Measurements from ENCODE around the gene GEMIN5.
"Not testable (repeated sequence)": the region's sequence is repeated elsewhere in the genome, so short reads cannot be mapped to it uniquely, and the experiment has no call there.

Gene GEMIN5, protein sequence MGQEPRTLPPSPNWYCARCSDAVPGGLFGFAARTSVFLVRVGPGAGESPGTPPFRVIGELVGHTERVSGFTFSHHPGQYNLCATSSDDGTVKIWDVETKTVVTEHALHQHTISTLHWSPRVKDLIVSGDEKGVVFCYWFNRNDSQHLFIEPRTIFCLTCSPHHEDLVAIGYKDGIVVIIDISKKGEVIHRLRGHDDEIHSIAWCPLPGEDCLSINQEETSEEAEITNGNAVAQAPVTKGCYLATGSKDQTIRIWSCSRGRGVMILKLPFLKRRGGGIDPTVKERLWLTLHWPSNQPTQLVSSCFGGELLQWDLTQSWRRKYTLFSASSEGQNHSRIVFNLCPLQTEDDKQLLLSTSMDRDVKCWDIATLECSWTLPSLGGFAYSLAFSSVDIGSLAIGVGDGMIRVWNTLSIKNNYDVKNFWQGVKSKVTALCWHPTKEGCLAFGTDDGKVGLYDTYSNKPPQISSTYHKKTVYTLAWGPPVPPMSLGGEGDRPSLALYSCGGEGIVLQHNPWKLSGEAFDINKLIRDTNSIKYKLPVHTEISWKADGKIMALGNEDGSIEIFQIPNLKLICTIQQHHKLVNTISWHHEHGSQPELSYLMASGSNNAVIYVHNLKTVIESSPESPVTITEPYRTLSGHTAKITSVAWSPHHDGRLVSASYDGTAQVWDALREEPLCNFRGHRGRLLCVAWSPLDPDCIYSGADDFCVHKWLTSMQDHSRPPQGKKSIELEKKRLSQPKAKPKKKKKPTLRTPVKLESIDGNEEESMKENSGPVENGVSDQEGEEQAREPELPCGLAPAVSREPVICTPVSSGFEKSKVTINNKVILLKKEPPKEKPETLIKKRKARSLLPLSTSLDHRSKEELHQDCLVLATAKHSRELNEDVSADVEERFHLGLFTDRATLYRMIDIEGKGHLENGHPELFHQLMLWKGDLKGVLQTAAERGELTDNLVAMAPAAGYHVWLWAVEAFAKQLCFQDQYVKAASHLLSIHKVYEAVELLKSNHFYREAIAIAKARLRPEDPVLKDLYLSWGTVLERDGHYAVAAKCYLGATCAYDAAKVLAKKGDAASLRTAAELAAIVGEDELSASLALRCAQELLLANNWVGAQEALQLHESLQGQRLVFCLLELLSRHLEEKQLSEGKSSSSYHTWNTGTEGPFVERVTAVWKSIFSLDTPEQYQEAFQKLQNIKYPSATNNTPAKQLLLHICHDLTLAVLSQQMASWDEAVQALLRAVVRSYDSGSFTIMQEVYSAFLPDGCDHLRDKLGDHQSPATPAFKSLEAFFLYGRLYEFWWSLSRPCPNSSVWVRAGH (N-terminal part only)

DNA sequence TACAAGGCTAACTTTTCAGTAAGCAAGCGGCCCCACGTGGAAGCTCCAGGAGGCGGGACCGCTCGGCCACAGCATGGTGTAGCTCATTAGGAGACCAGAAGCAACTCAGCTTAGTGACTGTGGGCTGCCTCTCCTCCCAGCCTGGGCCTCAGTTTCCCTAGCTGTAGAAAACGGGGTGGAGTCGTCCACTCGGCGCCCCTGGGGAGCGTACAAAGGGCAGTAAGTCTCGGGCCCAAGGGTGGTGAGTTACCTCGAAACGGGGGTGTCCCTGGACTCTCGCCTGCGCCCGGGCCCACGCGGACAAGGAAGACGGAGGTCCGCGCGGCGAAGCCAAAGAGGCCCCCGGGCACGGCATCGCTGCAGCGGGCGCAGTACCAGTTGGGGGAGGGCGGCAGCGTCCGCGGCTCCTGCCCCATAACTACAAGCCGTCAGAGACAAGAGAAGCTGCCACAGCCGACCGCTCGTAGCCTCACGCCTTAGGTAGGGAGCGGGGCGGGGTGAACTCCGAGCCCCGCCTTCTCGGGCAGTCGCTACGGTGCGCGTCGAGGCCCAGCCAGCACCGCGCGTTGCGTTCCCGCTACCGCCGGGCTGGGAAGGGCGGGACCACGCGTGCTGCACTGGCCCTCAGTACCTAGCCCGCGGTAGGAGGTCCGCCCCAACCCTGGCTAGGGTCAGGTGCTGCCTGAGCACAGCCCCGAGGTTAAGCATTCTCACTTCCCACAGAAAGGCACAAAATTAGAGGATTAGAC, at the start of gene GEMIN5:
GEMIN5 (minus strand) TSS at position 494 of the 749 bp plus-strand sequence; CDS start at position 416, 78 bp downstream.
- Histone ChIP-seq H3K9me3 (no peaks in the 10 kb centered on the region), H4K20me1 (peaks cover 21% of the 10 kb centered on the region), H3K36me3 (peaks cover 32% of the 10 kb centered on the region), H3K4me3 (peak within 1 kb of the TSS; percentile 92), H3K27me3 (no peaks in the 10 kb centered on the region), H3K27ac (peak within 1 kb of the TSS; percentile 82), H3K4me2 (peak within 1 kb of the TSS; percentile 95), H3K9ac (peak within 1 kb of the TSS; percentile 92), H3K4me1 (peaks cover 52% of the 10 kb centered on the region)
- TF ChIP-seq Cebpa-rat (IDR thresholded peaks at IDR 0.05), result no peak

DNA sequence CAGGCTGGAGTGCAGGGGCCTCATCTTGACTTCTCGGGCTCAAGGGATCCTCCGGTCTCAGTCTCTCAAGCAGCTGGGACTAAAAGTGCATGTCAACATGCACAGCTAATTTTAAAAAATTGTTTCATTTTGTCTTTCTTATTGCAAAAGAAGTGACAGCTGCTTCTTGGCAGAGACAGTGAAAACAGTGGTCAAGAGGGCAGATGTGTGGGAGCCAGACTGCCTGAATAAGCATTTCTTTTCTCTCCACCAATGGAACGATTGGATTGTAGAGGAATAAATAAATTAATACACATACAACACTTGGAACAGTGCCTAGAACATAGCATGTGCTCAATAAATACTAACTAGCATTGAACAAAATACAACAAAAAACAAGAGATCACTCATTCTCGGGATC, 48.1 kb upstream of the GEMIN5 start:
- no peak for TF ChIP-seq Cebpa-rat (IDR thresholded peaks at IDR 0.05)
- H3K9me3 ChIP-seq, result no peaks in the 10 kb centered on the region
- H3K4me2 ChIP-seq, result no peak overlapping the region
- no peak overlapping the region for H3K27ac ChIP-seq
- peaks cover 3% of the 10 kb centered on the region for H3K4me1 ChIP-seq
- H3K27me3 ChIP-seq, result no peaks in the 10 kb centered on the region
- no peaks in the 10 kb centered on the region for H3K36me3 ChIP-seq
- H3K9ac ChIP-seq, result no peak overlapping the region
- H3K4me3 ChIP-seq, result no peak overlapping the region
- no peaks in the 10 kb centered on the region for H4K20me1 ChIP-seq

DNA sequence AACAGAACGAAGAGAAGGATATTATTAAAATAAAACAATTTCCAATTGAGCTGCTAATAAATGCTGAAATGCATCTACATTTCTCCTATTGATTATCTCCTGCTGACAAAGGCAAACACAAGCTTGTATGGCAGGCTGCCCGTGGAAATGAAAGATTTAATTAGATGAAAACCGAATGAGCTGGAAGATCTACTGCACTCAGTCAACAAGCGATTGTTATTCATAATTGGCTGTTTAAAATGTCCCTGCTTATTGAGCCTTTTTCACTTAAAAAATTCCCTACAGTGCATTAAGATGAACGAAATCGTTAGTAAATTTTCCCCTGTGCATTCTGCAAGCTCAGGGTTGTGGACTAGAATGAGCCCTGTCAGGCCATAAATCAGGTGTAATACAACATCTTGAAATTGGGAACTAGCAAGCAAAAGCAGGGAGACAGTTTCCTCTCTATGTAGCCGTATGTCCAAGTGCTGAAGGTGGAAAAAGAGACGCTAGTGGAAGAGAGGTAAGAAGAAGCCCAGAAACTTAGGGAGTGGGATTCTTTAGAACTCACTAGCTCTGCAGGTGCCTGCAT, 47.0 kb upstream of the GEMIN5 start:
- Histone ChIP-seq H3K9ac (no peak overlapping the region), H4K20me1 (no peaks in the 10 kb centered on the region), H3K9me3 (no peaks in the 10 kb centered on the region), H3K27ac (no peak overlapping the region), H3K4me1 (no peaks in the 10 kb centered on the region), H3K4me2 (no peak overlapping the region), H3K36me3 (no peaks in the 10 kb centered on the region), H3K27me3 (no peaks in the 10 kb centered on the region), H3K4me3 (no peak overlapping the region)
- TF ChIP-seq Cebpa-rat (IDR thresholded peaks at IDR 0.05), result no peak

DNA sequence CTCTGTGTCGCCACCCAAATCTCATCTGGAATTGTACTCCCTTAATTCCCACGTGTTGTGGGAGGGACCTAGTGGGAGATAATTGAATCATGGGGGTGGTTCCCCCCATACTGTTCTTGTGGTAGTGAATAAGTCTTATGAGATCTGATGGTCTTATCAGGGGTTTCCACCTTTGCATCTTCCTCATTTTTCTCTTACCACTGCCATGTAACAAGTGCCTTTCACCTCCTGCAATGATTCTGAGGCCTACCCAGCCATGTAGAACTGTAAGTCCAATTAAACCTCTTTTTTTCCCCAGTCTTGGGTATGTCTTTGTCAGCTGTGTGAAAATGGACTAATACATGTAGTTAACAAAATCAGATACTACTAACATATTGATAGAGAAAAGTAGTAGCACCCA, 40.3 kb upstream of the GEMIN5 start:
- H3K4me1 ChIP-seq, H4K20me1 ChIP-seq, H3K27me3 ChIP-seq, H3K4me3 ChIP-seq, H3K36me3 ChIP-seq, H3K9ac ChIP-seq, H3K27ac ChIP-seq, H3K4me2 ChIP-seq: not testable (repeated sequence)
- peaks cover 11% of the 10 kb centered on the region for H3K9me3 ChIP-seq

DNA sequence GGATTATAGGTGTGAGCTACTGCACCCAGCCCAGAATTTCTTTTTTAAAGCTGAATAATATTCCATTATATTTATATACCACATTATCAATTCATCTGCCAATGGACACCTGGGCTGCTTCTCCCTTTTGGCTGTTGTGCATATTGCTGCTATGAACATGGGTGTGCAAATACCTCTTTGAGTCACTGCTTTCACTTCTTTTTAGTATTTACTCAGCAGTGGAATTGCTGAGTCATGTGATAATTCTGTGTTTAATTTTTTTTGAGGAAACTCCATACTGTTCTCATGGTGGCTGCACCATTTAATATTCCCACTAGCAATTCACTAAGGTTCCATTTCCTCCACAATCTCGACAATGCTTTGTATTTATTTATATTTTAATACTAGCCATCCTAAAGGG, 39.4 kb upstream of the GEMIN5 start:
- no peak for TF ChIP-seq Cebpa-rat (IDR thresholded peaks at IDR 0.05)
- Histone ChIP-seq H3K4me1 (no peaks in the 10 kb centered on the region), H3K9me3 (peaks cover 11% of the 10 kb centered on the region), H3K4me2 (no peak overlapping the region), H3K27ac (no peak overlapping the region), H3K27me3 (no peaks in the 10 kb centered on the region), H3K36me3 (peaks cover 7% of the 10 kb centered on the region; the same call in 1 of the 2 replicates), H3K4me3 (no peak overlapping the region), H3K9ac (no peak overlapping the region), H4K20me1 (no peaks in the 10 kb centered on the region)

DNA sequence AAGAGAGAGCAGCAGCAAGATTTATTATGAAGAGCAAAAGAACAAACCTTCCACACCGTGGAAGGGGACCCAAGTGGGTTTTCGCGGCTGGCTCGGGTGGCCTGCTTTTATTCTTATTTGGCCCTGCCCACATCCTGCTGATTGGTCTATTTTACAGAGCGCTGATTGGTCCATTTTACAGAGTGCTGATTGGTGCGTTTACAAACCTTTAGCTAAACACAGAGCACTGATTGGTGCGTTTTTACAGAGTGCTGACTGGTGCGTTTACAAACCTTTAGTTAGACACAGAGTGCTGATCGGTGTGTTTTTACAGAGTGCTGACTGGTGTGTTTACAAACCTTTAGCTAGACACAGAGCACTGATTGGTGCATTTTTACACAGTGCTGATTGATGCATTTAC, 38.1 kb upstream of the GEMIN5 start:
- H4K20me1 ChIP-seq, H3K27ac ChIP-seq, H3K36me3 ChIP-seq, H3K4me2 ChIP-seq, H3K9ac ChIP-seq, H3K27me3 ChIP-seq, H3K4me3 ChIP-seq, H3K4me1 ChIP-seq: not testable (repeated sequence)
- peaks cover 11% of the 10 kb centered on the region for H3K9me3 ChIP-seq

DNA sequence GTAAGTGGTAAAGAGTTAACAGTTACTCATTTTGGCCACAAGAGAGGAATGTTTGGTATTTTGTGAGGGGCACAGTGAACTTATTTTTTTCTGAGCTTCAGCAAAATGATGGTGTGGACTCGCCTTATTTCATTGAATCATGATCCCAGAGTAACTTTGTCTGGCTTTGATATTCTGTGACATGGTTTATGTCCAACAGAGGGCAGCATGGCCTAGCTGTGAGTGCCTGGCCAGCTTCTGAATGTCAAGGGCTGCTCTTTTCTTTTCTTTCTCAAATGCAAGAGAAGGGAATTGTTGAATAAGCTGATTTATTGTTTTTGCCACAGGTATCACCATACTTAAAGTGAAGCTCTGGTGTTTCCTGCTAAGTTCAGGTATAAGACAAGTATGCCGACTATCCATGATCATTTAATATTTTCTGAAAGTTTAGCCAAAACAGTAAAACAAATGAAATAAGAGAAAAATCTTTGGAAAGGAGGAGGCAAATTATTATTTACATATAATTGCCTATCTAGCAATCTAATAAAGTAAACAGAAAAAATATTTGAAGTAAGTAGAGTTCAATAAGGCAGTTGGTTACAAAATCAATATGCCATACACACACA, 34.6 kb upstream of the GEMIN5 start:
- H3K4me2 ChIP-seq, result no peak overlapping the region
- no peaks in the 10 kb centered on the region for H3K27me3 ChIP-seq
- H3K36me3 ChIP-seq, result peaks cover 23% of the 10 kb centered on the region
- peaks cover 11% of the 10 kb centered on the region for H3K9me3 ChIP-seq
- no peaks in the 10 kb centered on the region for H3K4me1 ChIP-seq
- H3K9ac ChIP-seq, result no peak overlapping the region
- H3K4me3 ChIP-seq, result no peak overlapping the region
- H4K20me1 ChIP-seq, result no peaks in the 10 kb centered on the region
- no peak for TF ChIP-seq Cebpa-rat (IDR thresholded peaks at IDR 0.05)
- no peak overlapping the region for H3K27ac ChIP-seq

DNA sequence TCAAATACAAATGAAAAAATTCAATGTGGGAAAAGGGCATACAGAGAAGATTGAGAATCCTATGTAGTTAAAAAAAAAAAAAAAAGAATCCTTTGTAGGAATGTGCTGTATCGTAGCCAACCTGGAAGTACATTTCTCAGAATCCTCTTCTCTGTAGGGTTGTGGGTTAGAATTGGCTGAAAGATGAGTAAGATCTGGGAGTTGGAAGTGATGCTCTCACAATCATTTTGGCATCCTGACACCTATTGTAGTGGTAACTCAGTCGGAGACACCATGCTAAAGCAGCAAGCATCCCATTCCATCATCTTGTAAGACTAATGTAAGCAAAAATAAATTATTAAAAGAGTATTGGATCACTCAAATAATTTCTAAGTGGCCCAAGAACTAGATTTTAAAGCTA, 33.5 kb upstream of the GEMIN5 start:
- no peak for TF ChIP-seq Cebpa-rat (IDR thresholded peaks at IDR 0.05)
- Histone ChIP-seq H3K4me2 (no peak overlapping the region), H3K9me3 (peaks cover 11% of the 10 kb centered on the region), H3K4me1 (no peaks in the 10 kb centered on the region), H3K36me3 (peaks cover 31% of the 10 kb centered on the region), H3K9ac (no peak overlapping the region), H4K20me1 (peaks cover under 1% of the 10 kb centered on the region; the same call in 1 of the 2 replicates), H3K4me3 (no peak overlapping the region), H3K27ac (no peak overlapping the region), H3K27me3 (no peaks in the 10 kb centered on the region)
